Thoracic aorta (tissue), 2 donors: ENCODE results near the gene ZNF625. TPM values are rescaled to one million over a fixed set of nuclear protein-coding genes. Genes with fewer than 3 reads are reported as not detected.

Experiments
- ATAC-seq: fragments of 150-250 bp; one replicate; pipeline ENCODE4 v1.8.0; 2017; ENCODE audit warnings: low read depth; ENCODE audit not compliant: insufficient number of reproducible peaks, low FRiP score
- DNase-seq: peaks from one replicate; pipeline ENCODE4 v3.0.0-alpha.2; 2020; ENCODE audit warnings: low spot score
- H3K27ac ChIP-seq, 2 donors: fragments of 200-600 bp; sonication (generic); 1 replicate in 1 of 2; 2 replicates in 1 of 2; pipeline ENCODE4 v1.5.1; 2016; ENCODE audit warnings: mild to moderate bottlenecking in 2 of 2, moderate library complexity in 2 of 2
- H3K27me3 ChIP-seq: fragments of 200-600 bp; sonication (generic); replicated peaks from 2 replicates; pipeline ENCODE4 v1.6.0; 2016; ENCODE audit warnings: mild to moderate bottlenecking; ENCODE audit not compliant: insufficient read depth
- H3K36me3 ChIP-seq: fragments of 200-600 bp; sonication (generic); one replicate; pipeline ENCODE4 v1.5.1; 2016
- H3K4me1 ChIP-seq, 2 donors: fragments of 200-600 bp; sonication (generic); 1 replicate in 1 of 2; 2 replicates in 1 of 2; pipeline versions ENCODE4 v1.5.1 to v1.6.0; 2016; ENCODE audit warnings: low read depth in 2 of 2, mild to moderate bottlenecking in 1 of 2; ENCODE audit not compliant: control insufficient read depth in 1 of 2
- H3K4me3 ChIP-seq: fragments of 200-600 bp; sonication (generic); 2 replicates; pipeline ENCODE4 v1.5.1; 2016; ENCODE audit warnings: mild to moderate bottlenecking
- H3K9me3 ChIP-seq: fragments of 200-600 bp; sonication (generic); 2 replicates; pipeline ENCODE4 v1.5.1; 2016
- total RNA-seq, 2 donors: library from RNA; depleted of rRNA; stranded (reverse); fragments of >200 nt; gene quantifications; one replicate each; pipeline versions ENCODE4 v1.1.0 to v1.2.3, GENCODE V29; 2016
- TF ChIP-seq, protein P1 (sequence below): fragments of 200-600 bp; sonication (generic); IDR thresholded peaks from one replicate; pipeline ENCODE4 v1.5.1; 2019; ENCODE audit warnings: antibody characterized with exemption

ZNF625 gene
- total RNA-seq, 2 donors from 2014 or later = 3.1 to 7.3 TPM

DNA sequence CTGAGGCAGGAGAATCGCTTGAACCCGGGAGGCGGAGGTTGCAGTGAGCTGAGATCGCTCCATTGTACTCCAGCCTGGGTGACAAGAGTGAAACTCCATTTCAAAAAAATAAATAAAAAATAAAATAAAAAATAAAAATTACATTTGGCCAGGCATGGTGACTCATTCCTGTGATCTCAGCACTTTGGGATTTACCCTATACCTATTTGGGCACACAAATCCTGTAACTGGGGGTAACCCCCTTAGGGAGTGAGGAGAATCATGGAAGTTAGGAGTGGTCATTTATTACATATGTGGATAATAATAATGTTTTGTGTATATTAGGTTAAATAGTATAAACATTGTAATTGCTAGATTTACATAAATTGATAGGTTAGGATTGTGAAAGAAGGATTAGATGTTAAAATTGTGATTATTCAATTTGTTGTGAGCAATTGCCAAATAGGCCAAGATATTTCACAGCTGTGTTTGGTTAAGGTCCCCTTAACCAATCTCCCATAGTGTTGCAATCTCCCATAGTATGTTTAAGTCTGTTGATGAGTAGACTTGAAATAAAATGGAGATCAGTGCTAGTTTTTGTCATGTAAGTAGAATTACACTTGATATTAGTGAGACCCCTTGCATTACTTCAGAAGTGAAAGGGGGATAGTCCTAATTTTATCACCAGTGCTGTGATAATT, 61.3 kb downstream of the ZNF625 start:
- peaks cover 0 to 11% of the 10 kb centered on the region in 2 donors for H3K4me1 ChIP-seq
- H3K36me3 ChIP-seq = no peaks in the 10 kb centered on the region
- TF ChIP-seq, protein P1, sequence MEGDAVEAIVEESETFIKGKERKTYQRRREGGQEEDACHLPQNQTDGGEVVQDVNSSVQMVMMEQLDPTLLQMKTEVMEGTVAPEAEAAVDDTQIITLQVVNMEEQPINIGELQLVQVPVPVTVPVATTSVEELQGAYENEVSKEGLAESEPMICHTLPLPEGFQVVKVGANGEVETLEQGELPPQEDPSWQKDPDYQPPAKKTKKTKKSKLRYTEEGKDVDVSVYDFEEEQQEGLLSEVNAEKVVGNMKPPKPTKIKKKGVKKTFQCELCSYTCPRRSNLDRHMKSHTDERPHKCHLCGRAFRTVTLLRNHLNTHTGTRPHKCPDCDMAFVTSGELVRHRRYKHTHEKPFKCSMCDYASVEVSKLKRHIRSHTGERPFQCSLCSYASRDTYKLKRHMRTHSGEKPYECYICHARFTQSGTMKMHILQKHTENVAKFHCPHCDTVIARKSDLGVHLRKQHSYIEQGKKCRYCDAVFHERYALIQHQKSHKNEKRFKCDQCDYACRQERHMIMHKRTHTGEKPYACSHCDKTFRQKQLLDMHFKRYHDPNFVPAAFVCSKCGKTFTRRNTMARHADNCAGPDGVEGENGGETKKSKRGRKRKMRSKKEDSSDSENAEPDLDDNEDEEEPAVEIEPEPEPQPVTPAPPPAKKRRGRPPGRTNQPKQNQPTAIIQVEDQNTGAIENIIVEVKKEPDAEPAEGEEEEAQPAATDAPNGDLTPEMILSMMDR = no peak
- ATAC-seq = no peak
- no peak overlapping the region for H3K27ac ChIP-seq
- no peak for DNase-seq
- no peak overlapping the region for H3K4me3 ChIP-seq
- H3K9me3 ChIP-seq = no peaks in the 10 kb centered on the region
- no peaks in the 10 kb centered on the region for H3K27me3 ChIP-seq

Other genes with a start within 250 kb of the ZNF625 start
- gene ZNF700, start 231.6 kb downstream of the ZNF625 start, total RNA-seq = 10 to 100 TPM; 12.5 to 20.0 TPM
- 1 to 10 TPM; 2.3 to 5.9 TPM for gene ZNF763, start 191.7 kb downstream of the ZNF625 start, total RNA-seq
- 1 to 10 TPM; 6.6 to 7.0 TPM for gene ZNF433, start 121.1 kb downstream of the ZNF625 start, total RNA-seq
- gene ZNF878, start 103.8 kb downstream of the ZNF625 start, total RNA-seq = 1 to 10 TPM in 1 of 2 donors, not detected in 1; 1.4 TPM
- gene ZNF844, start 92.0 kb downstream of the ZNF625 start, total RNA-seq = 1 to 10 TPM; 4.7 to 9.0 TPM
- gene ZNF20, start 16.4 kb downstream of the ZNF625 start, total RNA-seq = 1 to 10 TPM; 2.2 to 4.3 TPM
- gene ZNF136, start 6.4 kb upstream of the ZNF625 start, total RNA-seq = 10 to 100 TPM; 12.7 to 27.7 TPM
- 10 to 100 TPM in 1 of 2 donors, 1 to 10 TPM in 1; 9.5 to 13.2 TPM for gene ZNF44, start 138.1 kb upstream of the ZNF625 start, total RNA-seq
- gene ZNF563, start 176.9 kb upstream of the ZNF625 start, total RNA-seq = 1 to 10 TPM; 3.1 to 7.9 TPM
- 10 to 100 TPM in 1 of 2 donors, under 1 TPM in 1; 0.81 to 11.1 TPM for gene ZNF442, start 208.9 kb upstream of the ZNF625 start, total RNA-seq
- gene ZNF799, start 244.5 kb upstream of the ZNF625 start, total RNA-seq = 1 to 10 TPM; 6.8 to 7.6 TPM